LNCAP (cell line): ENCODE data around the gene SLC25A51.

Experiments used
- CTCF ChIP-seq: fragments of 450-650 bp; IDR thresholded peaks from 2 replicates; pipeline ENCODE4 v1.5.1; 2017; ENCODE audit warnings: mild to moderate bottlenecking

SLC25A51 gene

DNA sequence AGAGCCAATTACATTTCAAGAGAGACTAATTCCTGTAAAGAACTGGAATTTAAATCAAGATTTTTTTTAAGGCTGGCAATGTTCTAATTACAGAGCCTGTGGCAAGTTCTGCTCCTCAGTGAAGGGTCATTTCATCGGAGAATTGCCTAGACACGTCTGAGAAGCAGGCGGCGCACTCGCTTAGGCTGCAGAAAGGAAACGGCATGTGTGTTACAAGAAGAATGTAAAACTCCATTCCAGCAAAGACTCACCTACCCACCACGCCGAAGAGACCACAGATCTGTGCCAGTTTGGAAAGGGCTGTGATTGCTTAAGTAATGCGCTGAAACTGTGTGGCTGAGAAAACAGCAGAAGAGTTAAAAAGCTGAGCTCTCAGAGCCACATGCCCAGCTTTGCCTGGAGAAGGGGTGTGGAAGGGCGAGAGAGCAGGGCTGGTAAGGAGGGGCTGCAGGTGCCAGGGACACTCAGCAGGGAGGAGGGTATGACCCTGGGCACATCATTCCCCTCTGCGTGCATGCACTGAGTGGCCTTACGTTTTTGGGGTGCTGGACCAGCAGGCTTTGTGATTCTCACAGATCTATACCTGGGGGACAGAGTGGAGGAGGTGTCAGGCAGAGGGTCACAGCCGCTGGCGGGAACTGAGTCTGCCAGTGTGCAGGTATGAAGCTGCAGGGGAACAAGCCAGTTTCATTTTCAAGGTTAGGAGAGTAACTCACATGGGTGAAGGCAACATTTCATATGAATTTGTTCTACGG is 17.8 kb upstream of the SLC25A51 start:
- TF ChIP-seq CTCF: no peak

DNA sequence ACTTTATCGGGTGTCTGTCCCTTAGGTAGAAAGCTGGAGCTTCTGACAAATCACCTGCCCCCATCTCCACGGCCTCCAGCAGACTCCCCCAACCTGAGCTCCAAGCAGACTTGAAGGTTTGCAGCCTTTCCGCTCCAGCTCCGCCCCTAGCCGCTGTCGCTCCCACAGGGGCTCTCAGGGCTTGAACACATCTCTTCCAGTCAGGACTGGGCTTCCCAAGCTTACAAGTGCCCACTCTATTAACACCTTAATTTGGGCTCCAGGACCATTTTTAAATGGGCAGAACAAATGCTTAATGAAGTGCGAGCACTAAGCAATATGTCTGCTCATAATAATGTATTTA is 17.2 kb upstream of the SLC25A51 start:
- no peak for TF ChIP-seq CTCF

- TF ChIP-seq CTCF: no peak
These were observed 16.7 kb upstream of the SLC25A51 start for GRCh38 chr9:37920471-37921167.

DNA sequence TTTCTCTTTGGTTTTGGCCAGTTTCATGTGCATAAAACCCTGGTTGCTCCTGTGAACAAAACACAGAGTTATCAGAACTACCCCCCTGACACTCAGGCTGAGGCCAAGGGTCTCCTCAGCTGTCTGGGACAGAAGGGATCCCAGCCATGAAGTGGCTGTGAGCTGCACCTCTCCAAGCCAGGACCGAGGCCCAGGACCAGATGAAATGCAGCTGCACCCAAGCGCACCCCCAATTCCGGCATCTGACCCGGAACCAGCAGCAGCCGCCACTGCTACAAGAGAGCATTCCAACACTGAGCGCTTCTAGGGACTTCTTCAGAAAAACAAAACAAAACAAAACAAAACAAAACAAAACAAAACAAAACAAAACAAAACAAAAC is 16.0 kb upstream of the SLC25A51 start:
- no peak for TF ChIP-seq CTCF

GRCh38 chr9:37919246-37919955 is 15.5 kb upstream of the SLC25A51 start:
- no peak for TF ChIP-seq CTCF

DNA sequence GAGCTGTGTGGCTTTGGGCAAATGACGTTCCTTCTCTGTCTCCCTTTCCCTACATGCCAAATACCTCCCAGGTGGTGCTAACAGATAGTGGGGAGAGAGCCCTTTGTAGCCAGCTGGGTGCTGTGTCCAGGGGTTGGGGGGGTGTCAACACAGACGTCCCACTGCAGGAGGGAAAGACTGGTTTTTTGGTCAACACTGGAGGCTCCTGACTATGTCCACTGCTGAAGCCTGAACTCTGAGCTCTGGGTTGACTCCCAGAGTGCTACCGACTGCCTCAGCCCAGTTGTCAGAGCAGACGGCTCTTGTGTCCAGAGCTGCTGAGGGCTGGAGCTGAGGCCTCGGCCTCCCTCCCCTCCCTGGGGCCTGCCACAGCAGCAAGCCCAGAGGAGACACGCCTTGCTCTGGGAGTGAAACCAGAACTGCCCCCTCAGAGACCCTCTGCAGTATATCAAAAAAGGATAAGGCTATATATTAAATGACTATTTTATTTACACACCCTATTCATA is 14.8 kb upstream of the SLC25A51 start:
- TF ChIP-seq CTCF: no peak

GRCh38 chr9:37917801-37918664 is 14.1 kb upstream of the SLC25A51 start:
- TF ChIP-seq CTCF: no peak
